HG02840 (cell line): ENCODE measurements around the gene LYPD4.

Experiments
- ATAC-seq: cut with Tn5 transposase; IDR thresholded peaks from one replicate; pipeline ENCODE4 v1.9.1; 2021; ENCODE audit warnings: mild to moderate bottlenecking, moderate library complexity, moderate number of reproducible peaks; ENCODE audit not compliant: unreplicated experiment, low FRiP score

LYPD4 gene, protein sequence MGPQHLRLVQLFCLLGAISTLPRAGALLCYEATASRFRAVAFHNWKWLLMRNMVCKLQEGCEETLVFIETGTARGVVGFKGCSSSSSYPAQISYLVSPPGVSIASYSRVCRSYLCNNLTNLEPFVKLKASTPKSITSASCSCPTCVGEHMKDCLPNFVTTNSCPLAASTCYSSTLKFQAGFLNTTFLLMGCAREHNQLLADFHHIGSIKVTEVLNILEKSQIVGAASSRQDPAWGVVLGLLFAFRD

DNA sequence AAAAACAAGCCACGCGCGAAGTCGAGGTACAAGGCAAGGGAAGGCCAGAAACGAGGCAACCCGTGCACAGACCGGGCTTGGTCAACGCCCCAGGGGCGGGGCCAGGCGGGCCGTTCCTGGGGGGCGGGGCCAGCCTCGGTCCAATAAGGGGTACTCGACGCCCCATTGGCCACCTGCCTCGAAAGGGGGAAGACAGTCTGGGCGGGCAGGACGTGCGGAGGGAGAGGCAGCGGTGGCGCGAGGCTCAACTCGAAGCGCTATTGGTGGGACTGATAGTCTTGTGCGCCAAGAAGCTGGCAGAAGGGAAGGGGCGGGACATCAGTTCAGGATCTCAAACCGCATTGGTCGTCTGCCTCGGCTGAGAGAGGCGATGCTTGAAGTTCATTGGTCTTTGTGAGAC lies at the start of gene LYPD4:
TSS of gene LYPD4 (minus strand) at position 83 of the 400 bp plus-strand sequence. CDS start 5,398 bp downstream, outside the sequence.
- ATAC-seq: no peak

DNA sequence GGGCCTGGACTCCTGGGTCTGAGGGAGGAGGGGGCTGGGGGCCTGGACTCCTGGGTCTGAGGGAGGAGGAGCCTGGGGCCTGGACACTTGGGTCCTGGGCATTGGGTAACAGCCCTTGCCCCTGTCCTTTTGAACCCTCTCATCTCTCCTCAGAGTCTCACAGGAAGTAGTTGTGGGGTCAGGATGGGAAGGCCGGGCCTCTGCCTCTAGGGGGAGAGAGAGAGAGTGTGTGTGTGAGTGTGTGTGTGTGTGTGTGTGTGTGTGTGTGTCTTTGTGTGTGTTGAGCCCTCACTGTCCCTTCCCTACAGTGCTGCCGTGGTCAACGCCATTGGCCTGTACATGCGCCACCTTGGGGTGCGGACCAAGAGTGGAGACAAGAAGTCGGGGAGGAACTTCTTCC lies 49.4 kb upstream of the LYPD4 start:
- no peak for ATAC-seq

DNA sequence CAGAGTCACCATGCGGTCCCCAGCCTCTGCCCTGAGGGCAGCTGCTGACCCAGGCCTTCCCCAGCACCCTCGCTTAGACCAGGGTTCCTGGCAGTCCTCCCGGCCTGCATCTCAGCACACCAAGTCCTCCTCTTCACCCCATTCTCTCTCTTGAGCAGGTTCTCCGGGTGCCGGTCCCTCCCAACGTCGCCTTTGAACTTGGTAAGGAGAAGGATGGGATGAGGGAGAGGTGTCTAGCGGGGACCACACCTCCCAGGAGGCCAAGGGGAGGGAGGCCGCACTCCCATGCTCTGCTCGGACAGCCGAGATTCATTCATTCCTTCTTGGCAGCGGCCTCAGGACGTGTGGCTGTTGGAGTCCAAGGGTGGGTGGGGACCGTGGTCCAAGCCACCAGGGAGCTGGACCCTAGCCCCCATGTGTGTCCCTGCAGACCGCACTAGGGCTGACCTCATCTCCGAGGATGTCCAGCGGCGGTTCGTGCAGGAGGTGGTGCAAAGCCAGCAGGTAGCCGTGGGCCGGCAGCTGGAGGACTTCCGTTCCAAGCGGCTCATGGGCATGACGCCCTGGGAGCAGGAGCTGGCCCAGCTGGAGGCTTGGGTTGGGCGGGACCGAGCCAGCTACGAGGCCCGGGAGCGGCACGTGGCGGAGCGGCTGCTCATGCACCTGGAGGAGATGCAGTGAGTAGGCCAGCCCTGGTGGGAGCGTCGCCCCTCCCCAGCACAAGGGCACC lies 47.9 kb upstream of the LYPD4 start:
- no peak for ATAC-seq

DNA sequence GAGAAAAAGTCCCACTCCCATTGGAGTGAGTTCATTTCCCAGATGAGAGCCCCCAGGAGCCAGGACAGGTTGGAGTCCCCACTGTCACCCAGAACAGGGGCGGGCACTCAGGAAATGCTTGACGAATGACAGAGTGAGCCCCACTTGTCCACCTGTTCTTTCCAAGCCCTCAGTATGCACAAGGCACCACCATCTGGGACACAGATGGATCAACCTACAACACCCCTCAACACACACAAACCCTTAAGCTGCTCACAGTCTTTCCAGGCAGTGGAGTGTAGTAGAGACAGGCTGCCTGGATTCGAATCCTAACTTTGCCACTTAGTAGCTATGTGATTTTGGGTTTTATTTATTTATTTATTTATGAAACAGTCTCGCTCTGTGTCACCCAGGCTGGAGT lies 46.5 kb upstream of the LYPD4 start:
- ATAC-seq: no peak

DNA sequence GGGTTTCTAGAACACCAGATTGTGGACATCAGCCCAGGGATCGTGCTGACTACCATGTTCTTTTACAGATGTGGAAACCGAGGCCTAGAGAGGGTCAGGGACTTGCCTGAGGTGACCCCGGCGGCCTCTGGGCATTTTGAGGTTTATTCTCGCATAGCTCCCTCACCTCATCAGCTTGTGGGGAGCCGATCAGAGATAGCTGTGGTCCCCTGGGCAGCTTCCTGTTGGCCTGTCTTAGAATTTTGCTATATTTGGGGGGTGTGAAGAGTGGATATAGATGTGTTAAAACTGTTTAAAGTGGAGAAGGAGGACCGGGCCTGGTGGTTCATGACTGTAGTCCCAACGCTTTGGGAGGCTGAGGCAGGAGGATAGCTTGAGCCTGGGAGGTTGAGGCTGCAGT lies 45.4 kb upstream of the LYPD4 start:
- ATAC-seq: no peak

DNA sequence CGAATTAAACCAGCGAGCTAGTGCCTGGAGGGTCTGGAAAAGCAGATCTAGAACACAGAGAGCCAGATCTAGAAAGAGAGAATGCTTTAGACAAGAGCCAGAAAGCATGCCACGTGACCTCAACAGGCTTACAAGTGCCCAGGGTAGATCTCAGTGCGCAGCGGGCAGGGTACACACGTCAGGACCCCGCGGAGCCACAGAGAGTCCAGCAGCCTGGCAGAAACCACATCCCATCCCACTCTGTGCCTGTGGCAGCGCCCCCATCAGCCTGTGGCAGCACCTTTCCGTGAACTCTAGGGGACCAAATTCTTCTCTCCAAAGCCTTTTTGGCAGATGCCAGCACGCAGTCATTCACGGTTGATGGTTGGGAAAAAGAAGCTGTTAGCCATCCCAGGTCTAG lies 44.4 kb upstream of the LYPD4 start:
- no peak for ATAC-seq

DNA sequence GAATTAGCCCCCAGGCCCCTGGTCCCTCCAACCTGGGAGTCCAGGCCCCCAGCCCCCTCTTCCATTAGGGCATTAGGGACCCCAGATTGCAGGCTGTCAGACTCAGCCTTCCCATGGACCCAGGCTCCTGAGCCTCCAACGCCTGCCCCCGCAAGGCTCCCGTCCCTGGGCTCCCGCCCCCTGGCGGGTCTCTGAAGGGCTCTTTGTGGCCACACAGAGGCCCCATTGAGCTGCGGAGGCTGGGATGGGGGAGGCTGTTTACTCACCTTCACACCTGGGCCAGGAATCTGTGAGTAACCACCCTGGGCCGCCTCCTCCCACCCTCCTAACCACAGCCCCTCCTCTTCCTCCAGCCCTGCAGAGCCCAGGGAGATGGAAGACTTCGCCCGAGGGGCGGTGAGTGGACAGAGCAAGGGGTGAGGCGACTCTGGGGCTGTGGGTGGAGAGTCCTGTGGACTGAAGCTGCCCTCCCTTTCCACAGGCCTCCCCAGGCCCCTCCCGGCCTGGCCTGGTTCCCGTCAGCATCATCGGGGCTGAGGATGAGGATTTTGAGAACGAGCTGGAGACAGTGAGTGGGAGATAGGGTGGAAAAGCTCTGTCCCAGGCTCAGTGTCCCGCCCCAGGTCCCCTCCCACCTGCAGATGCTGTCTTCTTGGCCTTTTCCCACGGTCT lies 43.4 kb upstream of the LYPD4 start:
- no peak for ATAC-seq

DNA sequence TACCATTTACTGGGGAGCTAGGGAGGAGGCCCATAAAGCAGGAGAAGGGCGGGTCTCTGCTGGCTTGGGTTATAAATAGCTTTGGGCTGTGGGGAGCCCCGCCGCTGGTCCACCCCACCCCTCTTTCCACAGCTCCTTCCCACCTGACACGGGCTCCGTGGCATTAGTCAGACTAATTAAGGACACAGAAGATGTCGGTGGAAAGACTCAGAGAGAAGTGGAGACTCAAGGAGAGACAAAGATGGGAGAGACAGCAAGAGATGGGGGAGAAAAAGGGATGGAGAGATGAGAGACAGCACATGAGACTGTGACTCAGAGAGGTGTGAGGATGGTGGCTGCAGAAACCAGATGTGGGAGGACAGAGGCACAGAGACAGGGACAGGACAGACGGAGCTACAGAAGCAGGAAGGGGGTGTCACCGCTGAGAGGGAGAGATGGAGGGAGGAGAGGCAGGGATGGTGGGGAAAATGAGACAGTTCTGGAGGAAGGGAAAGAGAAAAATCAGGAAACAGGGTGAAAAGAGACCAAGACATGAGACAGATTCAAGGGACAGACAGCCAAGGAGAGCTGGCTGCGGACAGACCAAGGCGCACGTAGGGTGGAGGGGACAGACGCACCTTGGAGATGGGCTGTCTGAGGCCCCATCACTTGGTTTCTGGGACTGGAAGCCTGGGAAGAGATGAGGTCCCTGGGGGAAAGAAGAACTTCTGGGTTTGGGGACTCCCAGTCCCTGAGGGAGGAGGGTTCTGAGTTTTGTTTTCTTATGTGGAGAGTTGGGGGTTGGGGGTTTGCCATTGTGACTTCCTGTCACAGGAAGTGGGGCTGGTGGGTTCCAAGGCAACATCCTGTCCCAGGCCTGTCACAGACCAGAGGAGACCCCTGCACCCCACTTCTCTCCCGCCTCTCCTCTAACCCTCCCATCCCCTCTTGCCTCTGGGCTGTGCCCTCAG lies 42.6 kb upstream of the LYPD4 start:
- ATAC-seq: no peak

DNA sequence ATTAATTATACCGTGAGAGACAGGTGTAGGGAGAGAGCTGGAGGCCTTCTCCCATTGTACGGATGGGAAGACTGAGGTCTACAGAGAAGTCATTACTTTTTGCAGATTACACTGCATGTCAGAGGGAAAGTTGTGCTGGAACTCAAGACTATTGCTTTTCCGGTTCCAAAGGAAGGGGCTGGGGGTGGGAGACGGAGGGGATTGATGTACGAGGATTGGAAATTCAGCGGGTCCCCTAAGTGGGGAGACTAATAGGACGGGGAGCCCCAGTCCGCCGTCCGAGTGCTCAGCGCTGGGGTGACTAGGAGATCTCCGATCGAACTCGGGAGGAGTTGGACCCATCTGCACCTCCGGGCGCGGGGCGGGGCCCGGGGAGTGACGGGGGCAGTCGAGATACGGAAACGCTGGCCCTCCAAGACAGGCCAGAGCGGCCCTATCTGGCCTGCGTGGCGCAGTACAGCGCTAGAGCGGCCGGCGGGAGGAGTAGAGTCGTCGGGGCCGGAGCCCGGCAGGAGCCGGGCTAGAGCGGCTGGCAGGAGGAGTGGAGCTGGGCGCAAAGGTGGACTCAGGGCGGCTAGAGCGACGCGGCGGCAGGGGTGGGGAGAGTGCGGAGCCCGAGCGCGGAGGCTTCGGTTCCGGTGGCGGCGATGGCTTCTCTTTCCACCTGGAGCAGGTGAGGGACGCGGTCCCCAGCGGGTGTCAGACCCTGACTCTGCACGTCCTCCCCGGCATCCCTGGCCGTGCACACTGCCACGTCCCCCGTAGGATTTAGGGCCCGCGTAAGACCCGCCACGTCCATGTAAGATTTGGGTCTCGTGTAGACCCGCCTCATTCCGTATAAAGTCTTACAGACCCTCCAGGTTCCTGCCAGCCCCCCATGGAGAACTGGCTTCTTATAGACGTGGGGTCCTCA lies 39.6 kb upstream of the LYPD4 start:
- peak; percentile 64 for ATAC-seq

DNA sequence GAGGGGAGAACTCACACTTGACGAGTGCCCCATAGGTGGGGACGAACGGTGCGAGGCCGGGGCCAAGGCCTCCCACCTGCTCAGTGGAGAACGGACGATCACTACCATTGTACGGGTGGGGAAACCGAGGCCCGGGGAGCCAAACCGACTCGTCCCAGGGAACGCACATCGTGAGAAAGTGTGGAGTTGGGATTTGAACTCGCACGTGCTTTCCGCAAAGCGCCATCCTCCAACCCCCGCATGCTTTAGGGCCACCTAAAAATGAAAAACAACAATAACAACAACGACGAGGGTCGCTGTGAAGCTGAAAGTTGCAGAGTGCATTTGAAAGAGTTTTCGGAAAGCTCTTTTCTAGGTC lies 39.0 kb upstream of the LYPD4 start:
- ATAC-seq: no peak

DNA sequence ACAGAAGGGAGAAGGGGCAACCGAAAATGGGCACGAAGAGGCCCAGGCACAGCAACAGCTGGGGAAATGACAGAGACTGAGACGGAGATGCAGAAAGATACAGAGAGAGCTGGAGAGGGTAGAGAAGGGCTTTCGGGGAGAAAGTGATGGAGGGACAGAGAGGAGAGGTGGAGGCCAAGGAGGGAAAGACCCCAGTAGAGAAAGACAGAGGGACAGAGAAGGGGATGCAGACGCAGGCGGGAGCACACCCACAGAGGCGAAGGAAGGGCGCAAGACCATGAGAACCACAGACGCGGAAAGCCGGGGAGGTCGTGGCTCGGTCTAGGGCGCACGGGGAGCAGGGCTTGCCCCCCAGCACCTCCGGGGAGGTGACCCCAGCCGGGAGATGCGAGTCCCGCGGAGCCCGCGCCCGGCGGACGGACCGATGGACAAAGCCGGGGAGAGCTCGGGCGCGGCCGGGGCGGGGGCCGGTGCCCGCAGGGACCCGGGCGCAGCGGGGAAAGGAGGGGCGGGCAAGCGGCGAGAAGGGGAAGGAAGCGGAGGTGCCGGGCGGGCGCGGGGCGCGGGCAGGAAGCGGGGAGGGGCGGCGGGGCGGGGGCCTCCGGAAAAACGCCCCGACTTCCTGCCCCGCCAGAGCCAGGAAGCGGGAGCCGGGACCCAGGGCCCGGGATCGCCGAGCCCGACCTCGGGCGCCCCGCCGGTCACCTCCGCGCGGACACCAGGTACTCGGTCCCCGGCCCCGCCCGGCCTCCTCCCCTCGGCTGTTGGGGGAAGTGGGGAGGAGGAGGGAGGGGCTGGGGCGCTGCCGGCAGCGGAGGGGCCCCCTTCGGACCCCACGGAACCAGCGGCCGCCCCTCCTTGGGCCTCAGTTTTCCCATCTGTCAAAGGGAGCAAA lies 38.3 kb upstream of the LYPD4 start, which contains the start of gene ARHGEF1:
TSS of gene ARHGEF1 (plus strand) at position 617 of the 895 bp plus-strand sequence. CDS start 4,899 bp downstream, outside the sequence.
- no peak for ATAC-seq

DNA sequence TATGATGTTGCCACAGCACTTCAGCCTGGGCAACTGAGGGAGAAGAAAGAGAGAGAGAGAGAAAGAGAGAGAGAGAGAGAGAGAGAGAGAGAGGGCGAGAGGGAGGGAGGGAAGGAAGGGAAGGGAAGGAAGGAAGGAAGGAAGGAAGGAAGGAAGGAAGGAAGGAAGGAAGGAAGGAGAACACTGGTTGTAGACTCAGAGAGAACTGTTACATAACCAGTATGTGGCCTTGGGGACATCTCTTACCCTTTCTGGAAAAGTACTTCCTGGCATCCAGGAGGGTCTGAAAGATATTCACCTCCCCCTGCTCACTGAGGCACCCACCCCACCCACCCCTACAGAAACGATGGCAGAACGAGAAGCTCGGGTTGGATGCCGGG lies 35.8 kb upstream of the LYPD4 start:
- ATAC-seq: no peak

DNA sequence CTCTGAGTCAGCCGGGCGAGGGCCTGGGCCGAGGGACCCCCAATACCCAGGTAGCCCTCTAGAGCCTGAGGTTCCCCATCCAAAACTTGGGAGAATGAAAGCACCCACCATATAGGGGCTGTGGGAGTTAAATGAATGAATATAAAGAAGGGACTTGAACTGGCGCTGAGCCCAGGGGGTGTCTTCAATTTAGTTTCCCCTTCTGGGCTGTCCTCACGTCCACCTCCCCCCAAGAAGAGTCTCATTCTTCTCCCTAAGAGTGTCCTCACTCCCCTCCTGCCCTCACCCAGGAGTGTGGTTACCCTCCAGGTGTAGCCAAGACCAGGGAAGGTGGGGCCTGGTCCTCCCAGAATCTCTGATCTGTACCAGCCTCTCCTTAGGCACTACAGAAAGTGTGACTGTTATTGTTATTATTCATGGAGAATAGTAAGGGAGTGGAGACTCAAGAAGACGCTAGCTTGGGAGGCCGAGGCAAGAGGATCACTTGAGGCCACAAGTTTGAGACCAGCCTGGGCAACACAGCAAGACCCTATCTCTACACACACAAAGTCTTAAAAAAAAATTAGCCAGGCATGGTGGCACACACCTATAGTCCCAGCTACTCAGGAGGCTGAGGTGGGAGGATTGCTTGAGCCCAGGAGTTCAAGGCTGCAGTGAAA lies 35.3 kb upstream of the LYPD4 start:
- ATAC-seq: no peak

DNA sequence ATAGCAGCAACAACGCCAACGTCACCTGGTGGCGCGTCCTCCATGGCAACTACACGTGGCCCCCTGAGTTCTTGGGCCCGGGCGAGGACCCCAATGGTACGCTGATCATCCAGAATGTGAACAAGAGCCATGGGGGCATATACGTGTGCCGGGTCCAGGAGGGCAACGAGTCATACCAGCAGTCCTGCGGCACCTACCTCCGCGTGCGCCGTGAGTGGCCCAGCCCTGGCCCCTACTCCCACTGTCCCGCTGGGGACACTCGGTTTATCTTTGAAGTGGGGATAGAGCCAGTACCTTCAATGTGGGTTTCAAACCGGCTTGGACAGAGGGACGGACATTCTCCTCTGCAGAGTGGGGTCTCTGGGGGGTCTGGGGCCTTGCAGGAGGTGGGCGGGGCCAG lies 34.6 kb upstream of the LYPD4 start:
- no peak for ATAC-seq

DNA sequence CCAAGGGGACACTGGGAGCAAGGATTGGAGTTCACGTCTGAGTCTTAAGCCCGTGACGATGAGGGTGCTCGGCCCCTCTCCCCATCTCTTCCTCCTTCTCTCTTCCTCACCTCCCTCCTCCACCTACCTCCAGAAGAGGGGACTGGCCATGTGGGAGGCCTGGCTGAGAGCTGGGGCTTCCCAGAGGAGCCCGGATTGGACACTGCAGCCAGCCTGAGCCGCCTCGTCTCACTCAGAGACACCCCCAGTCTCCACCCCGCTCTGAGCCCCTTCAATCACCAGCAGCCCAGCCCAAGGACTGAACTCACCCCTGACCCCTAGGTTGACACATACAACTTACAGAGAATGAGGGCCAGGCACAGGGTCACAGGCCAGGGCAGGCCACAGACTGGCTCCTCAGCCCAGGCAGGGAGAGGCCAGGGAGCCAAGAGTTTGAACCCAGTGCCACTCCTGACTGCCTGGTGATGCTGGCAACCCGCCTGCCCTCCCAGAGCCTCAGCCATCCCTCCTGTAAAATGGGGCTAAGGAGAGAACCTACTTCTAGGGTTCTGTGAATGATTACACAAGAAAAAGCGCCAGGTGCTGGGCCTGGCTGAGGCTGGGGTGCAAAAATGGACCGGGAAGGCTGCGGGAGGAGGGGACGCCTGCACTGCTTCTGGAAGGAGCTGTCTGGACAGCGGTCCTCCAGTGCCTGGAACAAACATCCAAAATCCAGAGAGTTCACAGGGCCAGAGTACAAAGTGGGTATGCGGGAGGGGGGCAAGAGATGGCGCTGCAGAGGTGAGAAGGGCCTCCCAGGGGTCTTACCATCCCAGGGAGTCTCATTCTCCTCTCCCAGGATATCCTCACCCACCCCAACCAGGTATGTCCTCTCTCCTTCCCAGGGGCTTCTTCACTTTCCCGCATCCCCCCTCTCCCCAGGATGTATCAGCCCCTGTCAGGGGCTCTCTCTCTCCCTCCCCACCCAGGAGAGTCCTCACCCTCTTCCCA lies 33.7 kb upstream of the LYPD4 start:
- ATAC-seq: no peak

DNA sequence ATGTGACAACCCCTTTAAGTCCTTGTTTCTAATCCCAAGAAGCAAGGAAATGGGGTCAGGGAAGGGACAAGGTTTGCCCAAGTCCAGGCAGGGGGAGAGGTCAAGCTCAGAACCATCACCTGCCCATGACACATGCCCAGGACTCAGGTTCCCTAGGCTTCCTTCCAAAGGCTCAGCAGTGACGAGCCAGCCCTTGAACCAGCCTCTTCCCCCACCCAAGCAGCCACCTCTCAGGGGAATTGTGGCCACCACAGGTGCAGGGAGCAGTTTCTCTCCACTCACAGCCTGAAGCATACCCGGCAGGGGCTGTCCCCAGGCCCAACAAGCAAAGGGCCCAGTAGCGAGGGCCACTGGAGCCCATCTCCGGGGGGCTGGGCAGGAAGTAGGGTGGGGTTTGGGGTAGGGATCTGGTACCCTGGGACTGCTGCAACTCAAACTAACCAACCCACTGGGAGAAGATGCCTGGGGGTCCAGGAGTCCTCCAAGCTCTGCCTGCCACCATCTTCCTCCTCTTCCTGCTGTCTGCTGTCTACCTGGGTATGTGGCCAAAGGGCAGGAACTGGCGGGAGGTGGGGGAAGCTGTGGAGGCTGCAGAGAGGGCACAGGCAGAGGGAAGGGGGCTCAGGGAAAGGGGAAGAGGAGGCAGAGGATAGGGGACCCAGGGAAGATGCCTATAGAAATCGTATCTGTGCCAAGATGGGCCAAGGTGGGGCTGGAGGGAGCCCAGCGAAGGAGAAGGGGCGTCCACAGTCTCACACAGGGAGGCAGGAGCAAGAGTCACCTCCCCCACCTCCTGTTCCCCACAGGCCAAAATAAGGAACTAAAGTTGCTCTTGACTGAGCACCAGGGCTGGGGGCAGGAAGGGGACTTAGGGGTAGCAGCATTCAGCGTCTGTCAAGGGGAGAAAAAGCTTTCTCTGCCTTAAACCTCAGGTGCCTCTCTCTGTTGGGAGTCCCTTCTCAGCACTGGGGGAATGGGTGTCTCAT lies 32.7 kb upstream of the LYPD4 start, which contains the start of gene CD79A:
TSS of gene CD79A (plus strand) at position 433 of the 986 bp plus-strand sequence. CDS start at position 459, 26 bp downstream.
- ATAC-seq: peak; percentile 66
